GM19455 (cell line): ENCODE results near the gene ADAM10.

Source experiments
- ATAC-seq: cut with Tn5 transposase; IDR thresholded peaks from one replicate; pipeline ENCODE4 v1.9.1; 2021; ENCODE audit not compliant: unreplicated experiment

Gene ADAM10

GRCh38 chr15:58541410-58542087, 208.0 kb downstream of the ADAM10 start:
- no peak for ATAC-seq

GRCh38 chr15:58539548-58539947, 210.0 kb downstream of the ADAM10 start:
- no peak for ATAC-seq

GRCh38 chr15:58538901-58539300, 210.6 kb downstream of the ADAM10 start:
- ATAC-seq, result no peak
